Measurements from ENCODE around the gene FAM221B. TPM values are rescaled to one million over a fixed set of nuclear protein-coding genes. Genes with fewer than 3 reads are reported as not detected.
A peak's percentile ranks its signal among the peaks of the same experiment; 100 is the strongest.

FAM221B gene
- total RNA-seq, 6 donors from 2014 or later: 0.10 to 0.15 TPM; not detected in 4

GRCh38 chr9:35791297-35791921 lies 37.1 kb downstream of the FAM221B start, which contains the start of gene NPR2:
NPR2 (plus strand) TSS chr9:35791591; CDS start chr9:35792409, 818 bp downstream.
- no peaks in the 10 kb centered on the region for H3K27me3 ChIP-seq
- H3K4me1 ChIP-seq: peaks cover 23 to 32% (median 28%) of the 10 kb centered on the region in 4 donors
- TF ChIP-seq CTCF (IDR thresholded peaks at IDR 0.05) (no peak), POLR2AphosphoS5 (IDR thresholded peaks at IDR 0.05) (no peak), POLR2A (IDR thresholded peaks at IDR 0.05) (no peak), EP300 (IDR thresholded peaks at IDR 0.05) (no peak)
- WGBS, 2 donors: 35 to 56% methylated on average over 5 to 16 of the region's 64 CpGs
- H3K36me3 ChIP-seq: no peaks in the 10 kb centered on the region
- H3K4me3 ChIP-seq: peak within 1 kb of the TSS in 3 of 4 donors; percentile 44 to 57 (median 49)
- no peaks in the 10 kb centered on the region for H3K9me3 ChIP-seq
- DNase-seq (peak in 1 of 2 donors; percentile 90), ATAC-seq (ENCODE audit: low FRiP score in 2 of 2) (peak in 1 of 2 donors; percentile 82)
- H3K27ac ChIP-seq: peak within 1 kb of the TSS; percentile 59 to 88 (median 82)

GRCh38 chr9:35790385-35791296 lies 37.9 kb downstream of the FAM221B start:
- DNase-seq (peak; percentile 64 to 76), ATAC-seq (ENCODE audit: low FRiP score in 2 of 2) (peak; percentile 88 to 92)
- H3K27me3 ChIP-seq: no peaks in the 10 kb centered on the region
- no peaks in the 10 kb centered on the region for H3K9me3 ChIP-seq
- no peak for TF ChIP-seq POLR2A (IDR thresholded peaks at IDR 0.05)
- no peak for TF ChIP-seq EP300 (IDR thresholded peaks at IDR 0.05)
- peak; percentile 73 to 89 (median 84) for TF ChIP-seq CTCF (IDR thresholded peaks at IDR 0.05)
- TF ChIP-seq POLR2AphosphoS5 (IDR thresholded peaks at IDR 0.05): peak in 1 of 2 donors; percentile 26
- 47 to 54% methylated on average over 31 to 37 of the region's 37 CpGs for WGBS, 2 donors
- peak overlapping the region in 3 of 4 donors; percentile 44 to 57 (median 49) for H3K4me3 ChIP-seq
- H3K36me3 ChIP-seq: peaks cover 0 to 3% (median 0%) of the 10 kb centered on the region in 4 donors
- H3K27ac ChIP-seq: peak overlapping the region; percentile 59 to 88 (median 82)
- H3K4me1 ChIP-seq: peaks cover 23 to 32% (median 28%) of the 10 kb centered on the region in 4 donors

DNA sequence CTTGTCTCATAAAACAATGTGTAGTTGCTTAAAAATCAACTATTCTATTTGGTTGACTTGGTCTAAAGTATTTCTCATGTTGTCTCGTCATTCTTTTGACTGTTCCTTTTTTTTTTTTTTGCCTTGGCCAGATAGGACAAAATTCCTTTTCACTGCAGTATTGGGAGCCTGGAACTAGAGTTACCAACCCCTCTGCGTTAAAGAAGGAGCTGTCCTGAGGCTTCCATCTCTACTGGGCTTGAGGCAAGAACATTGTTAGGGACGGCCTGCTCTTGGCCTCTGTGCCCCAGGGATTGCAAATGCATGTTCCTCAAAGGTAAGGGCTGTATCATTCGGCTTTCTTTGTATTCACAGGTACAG lies 38.5 kb downstream of the FAM221B start:
- peaks cover 23 to 32% (median 28%) of the 10 kb centered on the region in 4 donors for H3K4me1 ChIP-seq
- WGBS, 2 donors: 32 to 36% methylated on average over 4 of the region's 4 CpGs
- H3K27me3 ChIP-seq: no peaks in the 10 kb centered on the region
- DNase-seq: no peak
- H3K36me3 ChIP-seq: peaks cover 0 to 5% (median 0%) of the 10 kb centered on the region in 4 donors
- no peak for TF ChIP-seq CTCF (IDR thresholded peaks at IDR 0.05)
- TF ChIP-seq POLR2AphosphoS5 (IDR thresholded peaks at IDR 0.05): no peak
- no peak for TF ChIP-seq EP300 (IDR thresholded peaks at IDR 0.05)
- TF ChIP-seq POLR2A (IDR thresholded peaks at IDR 0.05): no peak
- H3K4me3 ChIP-seq: no peak overlapping the region
- no peak for ATAC-seq (ENCODE audit: low FRiP score in 2 of 2)
- no peaks in the 10 kb centered on the region for H3K9me3 ChIP-seq
- no peak overlapping the region for H3K27ac ChIP-seq

- H3K4me1 ChIP-seq: peaks cover 23 to 32% (median 28%) of the 10 kb centered on the region in 4 donors
- H3K4me3 ChIP-seq: no peak overlapping the region
- H3K9me3 ChIP-seq: no peaks in the 10 kb centered on the region
- WGBS, 2 donors: 91 to 98% methylated on average over 2 of the region's 2 CpGs
- DNase-seq: no peak
- TF ChIP-seq POLR2A (IDR thresholded peaks at IDR 0.05) (no peak), CTCF (IDR thresholded peaks at IDR 0.05) (no peak), POLR2AphosphoS5 (IDR thresholded peaks at IDR 0.05) (no peak), EP300 (IDR thresholded peaks at IDR 0.05) (no peak)
- no peak for ATAC-seq (ENCODE audit: low FRiP score in 2 of 2)
- no peak overlapping the region for H3K27ac ChIP-seq
- peaks cover 0 to 5% (median 0%) of the 10 kb centered on the region in 4 donors for H3K36me3 ChIP-seq
- H3K27me3 ChIP-seq: no peaks in the 10 kb centered on the region
These were observed 39.0 kb downstream of the FAM221B start for GRCh38 chr9:35789541-35789940.

Data from upper lobe of left lung (tissue), 6 donors.